RWPE2 (cell line): Measurements from ENCODE around the gene SFN.
A peak's percentile ranks its signal among the peaks of the same experiment; 100 is the strongest.

Experiments
- ATAC-seq: fragments of 200-7000 bp; cut with Tn5 transposase; 3 replicates; pipeline ENCODE4 v1.9.1; 2021; ENCODE audit warnings: low read depth
- DNase-seq: peaks from one replicate; pipeline ENCODE4 v3.0.0-alpha.2; 2020; ENCODE audit warnings: low spot score
- H3K27ac ChIP-seq: fragments of 450-650 bp; 2 replicates; pipeline ENCODE4 v1.5.1; 2017; ENCODE audit warnings: mild to moderate bottlenecking; ENCODE audit not compliant: poor library complexity, severe bottlenecking
- H3K27me3 ChIP-seq: fragments of 250-450 bp; sonication (Bioruptor Pico); 2 replicates; pipeline ENCODE4 v1.5.1; 2021; ENCODE audit warnings: mild to moderate bottlenecking, moderate library complexity; ENCODE audit not compliant: insufficient read depth, poor library complexity, severe bottlenecking
- H3K36me3 ChIP-seq: fragments of 250-450 bp; sonication (Bioruptor Pico); 2 replicates; pipeline ENCODE4 v1.5.1; 2020; ENCODE audit warnings: low read depth, mild to moderate bottlenecking, moderate library complexity
- H3K4me1 ChIP-seq: fragments of 250-450 bp; sonication (Bioruptor Pico); 2 replicates; pipeline ENCODE4 v1.5.1; 2021; ENCODE audit warnings: mild to moderate bottlenecking, moderate library complexity; ENCODE audit not compliant: insufficient read depth, poor library complexity, severe bottlenecking
- H3K4me3 ChIP-seq: fragments of 250-450 bp; sonication (Bioruptor Pico); 2 replicates; pipeline ENCODE4 v1.5.1; 2021; ENCODE audit warnings: mild to moderate bottlenecking, moderate library complexity; ENCODE audit not compliant: severe bottlenecking
- H3K9me3 ChIP-seq: fragments of 250-450 bp; sonication (Bioruptor Pico); 2 replicates; pipeline ENCODE4 v1.5.1; 2021; ENCODE audit warnings: mild to moderate bottlenecking, moderate library complexity; ENCODE audit not compliant: severe bottlenecking
- CTCF ChIP-seq: fragments of 450-650 bp; IDR thresholded peaks from one replicate; pipeline ENCODE4 v1.5.1; 2017; ENCODE audit warnings: mild to moderate bottlenecking, moderate library complexity; ENCODE audit not compliant: poor library complexity, severe bottlenecking

The SFN gene

GRCh38 chr1:26900001-26900814 is 37.3 kb downstream of the SFN start, which contains the start of gene GPATCH3:
Gene GPATCH3 (minus strand): TSS chr1:26900467. CDS start chr1:26900442, 25 bp downstream.
- no peak for TF ChIP-seq CTCF
- Histone ChIP-seq H3K9me3 (no peaks in the 10 kb centered on the region), H3K27ac (peak within 1 kb of the TSS; percentile 58), H3K4me3 (peak within 1 kb of the TSS; percentile 60), H3K36me3 (peaks cover 17% of the 10 kb centered on the region), H3K27me3 (no peaks in the 10 kb centered on the region), H3K4me1 (peaks cover 7% of the 10 kb centered on the region)
- DNase-seq (peak; percentile 89), ATAC-seq (peak; percentile 89)

- no peak for DNase-seq
- Histone ChIP-seq H3K4me3 (peak overlapping the region; percentile 60), H3K9me3 (no peaks in the 10 kb centered on the region), H3K27me3 (no peaks in the 10 kb centered on the region), H3K4me1 (peaks cover 7% of the 10 kb centered on the region), H3K27ac (peak overlapping the region; percentile 58), H3K36me3 (peaks cover 14% of the 10 kb centered on the region)
- ATAC-seq = no peak
- no peak for TF ChIP-seq CTCF
Observed at GRCh38 chr1:26900815-26901511, 38.0 kb downstream of the SFN start.

- Histone ChIP-seq H3K4me1 (peaks cover 2% of the 10 kb centered on the region), H3K27ac (peak overlapping the region; percentile 18), H3K27me3 (no peaks in the 10 kb centered on the region), H3K4me3 (no peak overlapping the region), H3K9me3 (no peaks in the 10 kb centered on the region), H3K36me3 (no peaks in the 10 kb centered on the region)
- ATAC-seq = peak; percentile 98
- DNase-seq = peak; percentile 85
- no peak for TF ChIP-seq CTCF
Observed at GRCh38 chr1:26907071-26907917, 44.3 kb downstream of the SFN start.

GRCh38 chr1:26909951-26910342 is 47.0 kb downstream of the SFN start:
- peaks cover 2% of the 10 kb centered on the region for H3K4me1 ChIP-seq
- no peak for ATAC-seq

More at GRCh38 chr1:26909951-26910342, 47.0 kb downstream of the SFN start:
- TF ChIP-seq CTCF = no peak
- Histone ChIP-seq H3K36me3 (no peaks in the 10 kb centered on the region), H3K27ac (no peak overlapping the region), H3K4me3 (no peak overlapping the region), H3K27me3 (no peaks in the 10 kb centered on the region), H3K9me3 (no peaks in the 10 kb centered on the region)
- no peak for DNase-seq
